Liver (tissue), 9 donors: ENCODE measurements around the gene ZNF579. TPM values are rescaled to one million over a fixed set of nuclear protein-coding genes. Genes with fewer than 3 reads are reported as not detected.

Experiments used
- DNase-seq: peaks from one replicate; pipeline ENCODE4 v3.0.0-alpha.2; 2017; ENCODE audit warnings: low spot score
- H3K27ac ChIP-seq, 2 donors: one replicate each; pipeline ENCODE4 v1.7.0; 2013; ENCODE audit warnings: inconsistent platforms in 2 of 2, low read length in 2 of 2, control low read depth in 1 of 2, low read depth in 1 of 2, mild to moderate bottlenecking in 1 of 2
- H3K27me3 ChIP-seq, 4 donors: one replicate each; pipeline versions ENCODE4 v1.6.1 to v1.7.0; 2013; ENCODE audit warnings: low read length in 3 of 4, inconsistent platforms in 1 of 4, mild to moderate bottlenecking in 1 of 4, moderate library complexity in 1 of 4; ENCODE audit not compliant: control insufficient read depth in 4 of 4, insufficient read depth in 4 of 4
- H3K36me3 ChIP-seq, 4 donors: one replicate each; pipeline versions ENCODE4 v1.6.1 to v1.7.0; 2013; ENCODE audit warnings: low read length in 3 of 4, mild to moderate bottlenecking in 3 of 4, low read depth in 1 of 4, moderate library complexity in 1 of 4; ENCODE audit not compliant: control insufficient read depth in 4 of 4, insufficient read depth in 3 of 4
- H3K4me1 ChIP-seq, 4 donors: one replicate each; pipeline versions ENCODE4 v1.6.1 to v1.7.0; 2013; ENCODE audit warnings: low read length in 3 of 4, mild to moderate bottlenecking in 3 of 4, moderate library complexity in 1 of 4; ENCODE audit not compliant: control insufficient read depth in 4 of 4, insufficient read depth in 4 of 4
- H3K4me3 ChIP-seq, 3 donors: one replicate each; pipeline versions ENCODE4 v1.6.1 to v1.7.0; 2013; ENCODE audit warnings: low read length in 3 of 3, control low read depth in 1 of 3, low read depth in 1 of 3, mild to moderate bottlenecking in 1 of 3
- H3K9ac ChIP-seq, 2 donors: one replicate each; pipeline ENCODE4 v1.7.0; 2013; ENCODE audit warnings: low read length in 2 of 2, mild to moderate bottlenecking in 2 of 2, moderate library complexity in 2 of 2, control low read depth in 1 of 2, low read depth in 1 of 2
- H3K9me3 ChIP-seq, 4 donors: one replicate each; pipeline versions ENCODE4 v1.6.1 to v1.7.0; 2013; ENCODE audit warnings: low read length in 3 of 4; ENCODE audit not compliant: control insufficient read depth in 4 of 4
- EGR1 ChIP-seq, 2 donors: IDR thresholded peaks; 2 replicates each; pipeline ENCODE4 v1.6.1; 2016 to 2018; ENCODE audit warnings: antibody characterized with exemption in 2 of 2, low read depth in 2 of 2
- FOXA1 ChIP-seq: IDR thresholded peaks from 2 replicates; pipeline ENCODE4 v1.6.1; 2016; ENCODE audit warnings: antibody characterized with exemption
- FOXA2 ChIP-seq: IDR thresholded peaks from 2 replicates; pipeline ENCODE4 v1.6.1; 2016; ENCODE audit warnings: antibody characterized with exemption
- GABPA ChIP-seq, 2 donors: IDR thresholded peaks in 1 of 2; conservative IDR thresholded peaks in 1 of 2; 2 replicates each; pipeline ENCODE4 v1.6.1; 2016; ENCODE audit warnings: antibody characterized with exemption in 2 of 2, mild to moderate bottlenecking in 1 of 2, moderate library complexity in 1 of 2
- HNF4A ChIP-seq, 2 donors: conservative IDR thresholded peaks; 2 replicates each; pipeline ENCODE4 v1.6.1; 2016; ENCODE audit warnings: antibody characterized with exemption in 2 of 2, mild to moderate bottlenecking in 2 of 2
- HNF4G ChIP-seq: IDR thresholded peaks from 2 replicates; pipeline ENCODE4 v1.6.1; 2016; ENCODE audit warnings: antibody characterized with exemption
- JUND ChIP-seq, 2 donors: IDR thresholded peaks; 2 replicates each; pipeline ENCODE4 v1.6.1; 2016; ENCODE audit warnings: antibody characterized with exemption in 2 of 2
- NR2F2 ChIP-seq: IDR thresholded peaks from 2 replicates; pipeline ENCODE4 v1.6.1; 2016; ENCODE audit warnings: antibody characterized with exemption
- RAD21 ChIP-seq, 2 donors: IDR thresholded peaks; 2 replicates each; pipeline ENCODE4 v1.6.1; 2016; ENCODE audit warnings: antibody characterized with exemption in 2 of 2, mild to moderate bottlenecking in 2 of 2
- RXRA ChIP-seq, 2 donors: IDR thresholded peaks; 2 replicates each; pipeline ENCODE4 v1.6.1; 2017 to 2018; ENCODE audit warnings: antibody characterized with exemption in 2 of 2, mild to moderate bottlenecking in 1 of 2
- SP1 ChIP-seq: IDR thresholded peaks from 2 replicates; pipeline ENCODE4 v1.6.1; 2018; ENCODE audit warnings: antibody characterized with exemption, mild to moderate bottlenecking
- TAF1 ChIP-seq: conservative IDR thresholded peaks from 2 replicates; pipeline ENCODE4 v1.6.1; 2016; ENCODE audit warnings: antibody characterized with exemption, mild to moderate bottlenecking
- YY1 ChIP-seq: IDR thresholded peaks from 2 replicates; pipeline ENCODE4 v1.6.1; 2016; ENCODE audit warnings: antibody characterized with exemption, mild to moderate bottlenecking
- WGBS: extraction: QIAGEN DNeasy Blood & Tissue Kit; methylation state at CpG from one replicate; pipeline ENCODE4 v1.1.7; 2013; 5-methylcytosine and 5-hydroxymethylcytosine counted together
- polyA plus RNA-seq, 2 donors: library from polyadenylated mRNA; stranded (reverse) in 1 of 2; unstranded in 1 of 2; fragments of 200-250 nt in 1 of 2; fragments of >200 nt in 1 of 2; fragmentation: Nextera tagmentation in 1 of 2; extraction: Ambion mirVana in 1 of 2; gene quantifications; one replicate each; pipeline versions ENCODE4 v1.2.1 to v1.2.3, GENCODE V29; 2013 to 2015
- total RNA-seq, 2 donors: library from RNA; depleted of rRNA; stranded (reverse); fragments of >200 nt; gene quantifications; one replicate each; pipeline ENCODE4 v1.2.3, GENCODE V29; 2014
- TF ChIP-seq, protein P1 (sequence below): IDR thresholded peaks from 2 replicates; pipeline ENCODE4 v1.6.1; 2016; ENCODE audit warnings: antibody characterized with exemption
- TF ChIP-seq, protein P2 (sequence below): IDR thresholded peaks from 2 replicates; pipeline ENCODE4 v1.6.1; 2016; ENCODE audit warnings: antibody characterized with exemption
- TF ChIP-seq, protein P3 (sequence below): IDR thresholded peaks from 2 replicates; pipeline ENCODE4 v1.6.1; 2016; ENCODE audit warnings: antibody characterized with exemption
- TF ChIP-seq, protein P4 (sequence below): IDR thresholded peaks from 2 replicates; pipeline ENCODE4 v1.6.1; 2016; ENCODE audit warnings: antibody characterized with exemption, mild to moderate bottlenecking
- donor health status: healthy.
- donor health status: healthy.
- donor health status: healthy.
- donor health status: healthy.
- donor health status: healthy.

ZNF579 gene
- total and polyA plus RNA-seq, 4 donors: 0.92 to 3.3 (median 1.2) TPM

DNA sequence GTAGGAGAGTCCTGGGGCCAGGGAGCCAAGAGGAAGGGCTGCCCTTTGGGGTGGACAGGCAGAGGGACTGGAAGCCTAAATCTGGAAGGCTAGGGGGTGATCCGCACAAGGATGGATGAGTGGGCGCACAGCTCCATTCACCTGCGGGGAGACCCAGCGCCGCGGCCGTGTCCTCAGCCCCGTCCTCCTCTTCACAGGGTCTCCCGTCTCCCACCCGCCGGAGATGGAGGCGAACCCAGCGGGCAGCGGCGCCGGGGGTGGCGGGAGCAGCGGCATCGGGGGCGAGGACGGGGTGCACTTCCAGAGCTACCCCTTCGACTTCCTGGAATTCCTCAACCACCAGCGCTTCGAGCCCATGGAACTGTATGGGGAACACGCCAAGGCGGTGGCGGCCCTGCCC lies 32.7 kb upstream of the ZNF579 start (continued):
- TF ChIP-seq JUND (IDR thresholded peaks at IDR 0.05): no peak
- no peak for TF ChIP-seq FOXA2
- no peak for TF ChIP-seq TAF1

DNA sequence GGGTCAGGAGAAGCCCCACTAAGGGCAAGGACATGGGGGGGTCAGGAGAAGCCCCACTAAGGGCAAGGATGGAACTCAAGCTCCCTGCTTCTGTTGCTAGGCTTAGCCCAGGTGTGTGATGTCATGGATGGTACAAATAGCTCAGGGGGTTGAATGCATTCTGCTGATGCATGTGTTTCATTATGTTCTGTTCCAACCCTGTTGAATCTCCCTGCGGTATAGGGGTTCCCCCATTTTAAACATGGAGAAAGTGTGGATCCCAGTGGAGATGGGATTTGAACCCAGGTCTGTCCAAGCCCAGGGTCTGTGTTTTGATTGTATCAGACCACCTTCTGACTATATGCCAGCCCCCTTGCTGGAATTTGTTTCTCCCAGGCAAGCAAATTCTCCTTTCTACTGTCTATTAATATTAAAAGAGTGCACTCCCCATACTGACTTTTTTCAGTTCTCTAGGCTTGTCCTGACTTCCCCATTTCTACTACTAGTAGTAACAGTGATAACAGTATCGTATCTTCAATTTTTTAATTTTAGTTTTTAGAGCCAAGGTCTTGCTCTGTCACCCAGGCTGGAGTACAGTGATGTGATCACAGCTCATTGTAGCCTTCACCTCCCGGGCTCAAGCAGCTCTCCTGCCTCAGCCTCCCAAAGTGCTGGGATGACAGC lies 31.5 kb upstream of the ZNF579 start:
- H3K4me3 ChIP-seq: no peak overlapping the region
- H3K27ac ChIP-seq: no peak overlapping the region
- H3K9me3 ChIP-seq: no peaks in the 10 kb centered on the region
- H3K4me1 ChIP-seq: peaks cover 0 to 2% (median under 1%) of the 10 kb centered on the region in 4 donors
- TF ChIP-seq GABPA (IDR thresholded peaks at IDR 0.05 in 1 of 2, conservative IDR thresholded peaks at IDR 0.05 in 1 of 2) (no peak), HNF4G (no peak), RXRA (IDR thresholded peaks at IDR 0.05) (no peak), EGR1 (IDR thresholded peaks at IDR 0.05; ENCODE audit: low read depth in 2 of 2) (no peak), NR2F2 (no peak), SP1 (no peak), FOXA1 (no peak), RAD21 (IDR thresholded peaks at IDR 0.05) (no peak), HNF4A (conservative IDR thresholded peaks at IDR 0.05) (no peak), TAF1 (no peak), FOXA2 (no peak), YY1 (no peak), JUND (IDR thresholded peaks at IDR 0.05) (no peak)
- TF ChIP-seq, protein P1, sequence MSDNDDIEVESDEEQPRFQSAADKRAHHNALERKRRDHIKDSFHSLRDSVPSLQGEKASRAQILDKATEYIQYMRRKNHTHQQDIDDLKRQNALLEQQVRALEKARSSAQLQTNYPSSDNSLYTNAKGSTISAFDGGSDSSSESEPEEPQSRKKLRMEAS: no peak
- TF ChIP-seq, protein P2, sequence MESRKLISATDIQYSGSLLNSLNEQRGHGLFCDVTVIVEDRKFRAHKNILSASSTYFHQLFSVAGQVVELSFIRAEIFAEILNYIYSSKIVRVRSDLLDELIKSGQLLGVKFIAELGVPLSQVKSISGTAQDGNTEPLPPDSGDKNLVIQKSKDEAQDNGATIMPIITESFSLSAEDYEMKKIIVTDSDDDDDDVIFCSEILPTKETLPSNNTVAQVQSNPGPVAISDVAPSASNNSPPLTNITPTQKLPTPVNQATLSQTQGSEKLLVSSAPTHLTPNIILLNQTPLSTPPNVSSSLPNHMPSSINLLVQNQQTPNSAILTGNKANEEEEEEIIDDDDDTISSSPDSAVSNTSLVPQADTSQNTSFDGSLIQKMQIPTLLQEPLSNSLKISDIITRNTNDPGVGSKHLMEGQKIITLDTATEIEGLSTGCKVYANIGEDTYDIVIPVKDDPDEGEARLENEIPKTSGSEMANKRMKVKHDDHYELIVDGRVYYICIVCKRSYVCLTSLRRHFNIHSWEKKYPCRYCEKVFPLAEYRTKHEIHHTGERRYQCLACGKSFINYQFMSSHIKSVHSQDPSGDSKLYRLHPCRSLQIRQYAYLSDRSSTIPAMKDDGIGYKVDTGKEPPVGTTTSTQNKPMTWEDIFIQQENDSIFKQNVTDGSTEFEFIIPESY: no peak
- TF ChIP-seq, protein P3, sequence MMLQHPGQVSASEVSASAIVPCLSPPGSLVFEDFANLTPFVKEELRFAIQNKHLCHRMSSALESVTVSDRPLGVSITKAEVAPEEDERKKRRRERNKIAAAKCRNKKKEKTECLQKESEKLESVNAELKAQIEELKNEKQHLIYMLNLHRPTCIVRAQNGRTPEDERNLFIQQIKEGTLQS: no peak
- peaks cover 0 to 24% (median 12%) of the 10 kb centered on the region in 4 donors for H3K36me3 ChIP-seq
- H3K27me3 ChIP-seq: no peaks in the 10 kb centered on the region
- WGBS: 88% methylated on average over 3 of the region's 3 CpGs
- DNase-seq: no peak
- H3K9ac ChIP-seq: no peak overlapping the region

DNA sequence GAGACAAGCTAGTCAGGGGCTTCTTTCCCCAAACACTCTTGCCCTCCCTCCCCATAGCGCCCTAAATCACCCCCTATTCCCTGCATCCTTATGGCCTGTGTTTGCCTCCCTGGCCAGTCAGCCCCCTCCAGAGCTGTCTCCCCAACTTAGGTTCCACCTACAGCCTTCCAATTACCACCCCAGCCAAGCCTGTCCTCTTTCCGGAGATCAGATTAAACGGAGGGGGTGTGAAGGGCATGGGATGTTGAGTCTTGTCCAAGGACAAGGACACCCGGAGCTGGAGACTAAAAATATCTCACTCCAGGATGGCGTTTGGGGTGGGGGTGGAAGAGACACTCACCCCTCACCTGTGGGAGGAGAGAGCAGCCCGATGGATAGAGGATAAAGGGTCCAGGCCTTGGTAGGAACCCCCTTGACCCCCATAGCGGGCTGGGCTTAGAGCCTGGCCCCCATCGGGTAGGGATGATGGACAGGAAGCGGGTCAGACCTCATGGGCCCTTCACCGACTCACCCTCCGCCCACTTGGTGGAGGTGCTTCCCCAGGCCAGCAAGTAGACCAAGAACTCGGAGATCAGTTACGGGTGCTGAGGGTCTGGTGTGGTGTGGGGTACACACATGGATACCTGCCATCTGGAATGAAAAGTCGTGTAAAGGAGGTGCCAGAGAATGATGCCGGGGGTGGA lies 30.8 kb upstream of the ZNF579 start:
- Histone ChIP-seq H3K4me1 (peaks cover 0 to 9% (median 7%) of the 10 kb centered on the region in 4 donors), H3K27ac (no peak overlapping the region), H3K27me3 (no peaks in the 10 kb centered on the region), H3K36me3 (peaks cover 0 to 20% (median 11%) of the 10 kb centered on the region in 4 donors), H3K9ac (no peak overlapping the region), H3K9me3 (no peaks in the 10 kb centered on the region), H3K4me3 (no peak overlapping the region)
- WGBS: 84% methylated on average over 15 of the region's 15 CpGs
- DNase-seq: no peak
- no peak for TF ChIP-seq JUND (IDR thresholded peaks at IDR 0.05)
- no peak for TF ChIP-seq HNF4A (conservative IDR thresholded peaks at IDR 0.05)
- no peak for TF ChIP-seq RAD21 (IDR thresholded peaks at IDR 0.05)
- TF ChIP-seq, protein P1: no peak
- no peak for TF ChIP-seq TAF1
- TF ChIP-seq, protein P2: no peak
- TF ChIP-seq FOXA1: no peak
- no peak for TF ChIP-seq RXRA (IDR thresholded peaks at IDR 0.05)
- no peak for TF ChIP-seq NR2F2
- no peak for TF ChIP-seq FOXA2
- TF ChIP-seq EGR1 (IDR thresholded peaks at IDR 0.05; ENCODE audit: low read depth in 2 of 2): no peak
- TF ChIP-seq SP1: no peak
- no peak for TF ChIP-seq GABPA (IDR thresholded peaks at IDR 0.05 in 1 of 2, conservative IDR thresholded peaks at IDR 0.05 in 1 of 2)
- no peak for TF ChIP-seq HNF4G
- TF ChIP-seq, protein P4, sequence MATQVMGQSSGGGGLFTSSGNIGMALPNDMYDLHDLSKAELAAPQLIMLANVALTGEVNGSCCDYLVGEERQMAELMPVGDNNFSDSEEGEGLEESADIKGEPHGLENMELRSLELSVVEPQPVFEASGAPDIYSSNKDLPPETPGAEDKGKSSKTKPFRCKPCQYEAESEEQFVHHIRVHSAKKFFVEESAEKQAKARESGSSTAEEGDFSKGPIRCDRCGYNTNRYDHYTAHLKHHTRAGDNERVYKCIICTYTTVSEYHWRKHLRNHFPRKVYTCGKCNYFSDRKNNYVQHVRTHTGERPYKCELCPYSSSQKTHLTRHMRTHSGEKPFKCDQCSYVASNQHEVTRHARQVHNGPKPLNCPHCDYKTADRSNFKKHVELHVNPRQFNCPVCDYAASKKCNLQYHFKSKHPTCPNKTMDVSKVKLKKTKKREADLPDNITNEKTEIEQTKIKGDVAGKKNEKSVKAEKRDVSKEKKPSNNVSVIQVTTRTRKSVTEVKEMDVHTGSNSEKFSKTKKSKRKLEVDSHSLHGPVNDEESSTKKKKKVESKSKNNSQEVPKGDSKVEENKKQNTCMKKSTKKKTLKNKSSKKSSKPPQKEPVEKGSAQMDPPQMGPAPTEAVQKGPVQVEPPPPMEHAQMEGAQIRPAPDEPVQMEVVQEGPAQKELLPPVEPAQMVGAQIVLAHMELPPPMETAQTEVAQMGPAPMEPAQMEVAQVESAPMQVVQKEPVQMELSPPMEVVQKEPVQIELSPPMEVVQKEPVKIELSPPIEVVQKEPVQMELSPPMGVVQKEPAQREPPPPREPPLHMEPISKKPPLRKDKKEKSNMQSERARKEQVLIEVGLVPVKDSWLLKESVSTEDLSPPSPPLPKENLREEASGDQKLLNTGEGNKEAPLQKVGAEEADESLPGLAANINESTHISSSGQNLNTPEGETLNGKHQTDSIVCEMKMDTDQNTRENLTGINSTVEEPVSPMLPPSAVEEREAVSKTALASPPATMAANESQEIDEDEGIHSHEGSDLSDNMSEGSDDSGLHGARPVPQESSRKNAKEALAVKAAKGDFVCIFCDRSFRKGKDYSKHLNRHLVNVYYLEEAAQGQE: no peak
- TF ChIP-seq, protein P3: no peak
- TF ChIP-seq YY1: no peak
